Limb (tissue), 2 donors: Measurements from ENCODE around the gene SNX30.

ENCODE experiments used
- DNase-seq, 2 donors: peaks; one replicate each; pipeline ENCODE4 v3.0.0-alpha.2; 2016; ENCODE audit errors: extremely low spot score in 2 of 2

Gene SNX30

DNA sequence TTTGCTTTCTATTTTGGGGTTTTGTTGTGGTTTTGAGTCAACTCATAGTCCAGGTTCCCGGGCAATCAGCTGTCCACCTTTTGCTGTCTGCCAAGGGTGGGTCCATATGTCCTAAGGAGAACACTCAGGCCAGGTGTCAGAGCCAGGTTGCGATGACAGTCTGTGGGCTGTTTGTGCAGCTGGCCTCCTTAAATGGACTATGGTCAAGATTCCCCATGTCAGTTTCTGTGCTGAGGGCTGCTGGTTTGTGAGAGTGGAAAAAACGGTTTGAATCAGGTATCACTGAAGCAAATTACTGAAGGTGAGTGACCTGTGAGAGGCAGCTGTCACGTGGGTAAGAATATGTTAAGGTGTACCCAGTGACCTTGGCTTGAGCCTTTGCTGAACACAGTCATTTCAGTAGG lies 33.0 kb downstream of the SNX30 start:
- no peak for DNase-seq

GRCh38 chr9:112784020-112784785 lies 33.6 kb downstream of the SNX30 start:
- DNase-seq: peak in 1 of 2 donors; percentile 33

- DNase-seq: no peak
Measured at GRCh38 chr9:112785986-112786385, 35.4 kb downstream of the SNX30 start.

- no peak for DNase-seq
Measured at GRCh38 chr9:112786829-112787520, 36.4 kb downstream of the SNX30 start.

GRCh38 chr9:112787978-112788377 lies 37.4 kb downstream of the SNX30 start:
- DNase-seq: no peak

DNA sequence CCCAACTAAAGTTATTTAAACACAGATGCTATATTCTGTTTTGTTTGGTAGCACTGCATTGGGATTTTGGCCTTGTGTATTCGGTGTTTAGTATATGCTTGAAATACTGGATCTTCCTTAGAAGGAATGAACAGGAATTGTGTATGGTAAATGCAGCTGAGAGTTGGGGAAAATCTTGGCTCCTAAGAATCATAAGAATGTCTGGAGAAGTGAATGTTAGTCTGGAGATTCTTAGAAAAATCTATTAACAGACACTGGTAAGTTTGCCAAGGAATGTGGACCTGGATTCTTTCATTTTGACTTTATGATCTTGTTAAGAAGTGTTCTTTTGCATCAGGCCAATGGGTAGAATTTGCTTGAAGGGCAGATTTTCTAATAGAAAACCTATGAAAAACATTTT lies 38.9 kb downstream of the SNX30 start:
- peak in 1 of 2 donors; percentile 40 for DNase-seq

- DNase-seq: no peak
Measured at GRCh38 chr9:112789891-112790774, 39.6 kb downstream of the SNX30 start.

DNA sequence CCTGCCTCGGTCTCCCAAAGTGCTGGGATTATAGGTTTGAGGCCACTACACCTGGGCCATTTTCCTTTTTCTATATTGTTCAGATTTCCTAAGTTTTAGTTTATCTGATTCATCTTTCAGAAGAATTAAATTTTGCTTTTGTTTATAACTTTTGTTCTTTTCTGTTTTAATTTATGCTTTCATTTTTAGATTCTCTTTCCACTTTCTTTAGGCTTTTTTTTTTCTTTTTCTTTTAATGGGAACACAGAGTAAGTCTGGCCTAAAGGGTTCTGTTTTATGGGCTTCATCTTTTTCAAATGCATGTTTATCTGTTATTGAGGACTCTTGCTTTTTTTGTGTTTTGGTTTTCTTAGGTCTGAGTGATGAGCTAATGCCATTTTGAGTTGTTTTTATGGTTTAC lies 42.1 kb downstream of the SNX30 start:
- DNase-seq: no peak

DNA sequence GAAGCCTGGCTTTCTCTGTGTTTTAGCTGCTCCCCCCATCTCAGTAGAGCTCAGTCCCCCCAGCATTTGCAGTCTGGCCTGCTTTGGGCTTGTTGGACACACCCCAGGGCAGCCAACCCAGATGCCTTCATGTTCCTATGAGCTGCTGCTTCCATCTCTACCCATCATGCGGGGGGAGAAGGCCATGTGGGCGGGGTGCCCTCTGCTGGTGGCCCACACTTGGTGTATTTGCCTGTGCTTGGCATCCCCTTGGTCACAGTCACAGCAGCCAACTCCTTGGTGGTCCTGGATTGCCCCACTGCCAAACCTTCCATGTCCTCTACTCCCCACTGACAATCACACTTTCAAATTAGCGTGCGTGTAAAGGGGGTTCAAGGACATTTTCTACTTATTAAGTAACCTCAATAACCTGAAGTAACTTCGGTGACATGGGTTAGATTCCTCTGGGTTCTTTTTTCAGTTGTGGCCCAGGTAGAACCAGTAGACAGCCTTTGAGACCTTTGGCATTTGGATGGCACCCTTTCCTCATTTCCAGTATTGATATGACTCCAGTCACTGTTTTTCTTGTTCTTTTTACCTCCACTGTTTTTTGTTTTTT lies 42.8 kb downstream of the SNX30 start:
- peak in 1 of 2 donors; percentile 47 for DNase-seq

DNA sequence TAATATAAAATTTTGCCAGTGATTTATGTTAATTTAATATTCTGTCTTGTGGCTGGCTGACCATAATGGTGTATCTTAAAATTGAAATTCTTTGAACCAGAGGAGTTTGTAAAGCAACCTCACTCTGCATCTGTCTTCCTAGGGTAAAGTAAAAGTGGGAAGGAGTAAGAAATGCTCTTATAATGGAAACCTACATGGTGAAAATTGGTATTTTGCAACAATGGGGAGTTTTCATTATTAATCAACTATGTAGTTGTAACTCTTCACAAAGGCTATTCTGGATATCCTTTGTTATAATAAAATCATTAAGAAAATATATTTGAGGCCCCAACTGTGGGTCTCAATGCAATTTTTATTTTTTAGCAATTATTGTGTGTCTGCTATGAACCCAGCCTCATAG lies 44.2 kb downstream of the SNX30 start:
- no peak for DNase-seq

- DNase-seq: no peak
Measured at GRCh38 chr9:112795921-112796320, 45.4 kb downstream of the SNX30 start.

DNA sequence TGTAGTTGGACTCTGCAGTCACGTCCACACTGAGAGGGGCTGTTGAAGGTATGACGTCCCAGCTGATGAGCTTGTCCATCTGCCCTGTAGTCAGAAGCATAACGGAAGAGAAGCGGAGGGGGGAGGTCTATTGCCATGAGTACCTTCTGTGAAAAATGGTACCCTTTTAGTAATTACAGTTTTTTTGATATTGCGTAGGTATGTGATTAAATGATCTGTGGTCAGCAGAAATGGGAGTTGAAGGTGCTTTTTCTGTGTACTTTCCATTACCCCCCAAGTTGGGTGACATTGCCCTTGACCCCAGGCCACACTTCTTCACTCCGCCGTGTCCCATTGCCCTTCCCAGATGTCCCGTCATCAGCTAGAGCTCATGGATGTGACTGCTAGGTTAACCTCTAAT lies 45.9 kb downstream of the SNX30 start:
- DNase-seq: no peak

- DNase-seq: no peak
Measured at GRCh38 chr9:112809351-112809848, 58.8 kb downstream of the SNX30 start.

GRCh38 chr9:112809906-112810305 lies 59.3 kb downstream of the SNX30 start:
- DNase-seq: no peak

DNA sequence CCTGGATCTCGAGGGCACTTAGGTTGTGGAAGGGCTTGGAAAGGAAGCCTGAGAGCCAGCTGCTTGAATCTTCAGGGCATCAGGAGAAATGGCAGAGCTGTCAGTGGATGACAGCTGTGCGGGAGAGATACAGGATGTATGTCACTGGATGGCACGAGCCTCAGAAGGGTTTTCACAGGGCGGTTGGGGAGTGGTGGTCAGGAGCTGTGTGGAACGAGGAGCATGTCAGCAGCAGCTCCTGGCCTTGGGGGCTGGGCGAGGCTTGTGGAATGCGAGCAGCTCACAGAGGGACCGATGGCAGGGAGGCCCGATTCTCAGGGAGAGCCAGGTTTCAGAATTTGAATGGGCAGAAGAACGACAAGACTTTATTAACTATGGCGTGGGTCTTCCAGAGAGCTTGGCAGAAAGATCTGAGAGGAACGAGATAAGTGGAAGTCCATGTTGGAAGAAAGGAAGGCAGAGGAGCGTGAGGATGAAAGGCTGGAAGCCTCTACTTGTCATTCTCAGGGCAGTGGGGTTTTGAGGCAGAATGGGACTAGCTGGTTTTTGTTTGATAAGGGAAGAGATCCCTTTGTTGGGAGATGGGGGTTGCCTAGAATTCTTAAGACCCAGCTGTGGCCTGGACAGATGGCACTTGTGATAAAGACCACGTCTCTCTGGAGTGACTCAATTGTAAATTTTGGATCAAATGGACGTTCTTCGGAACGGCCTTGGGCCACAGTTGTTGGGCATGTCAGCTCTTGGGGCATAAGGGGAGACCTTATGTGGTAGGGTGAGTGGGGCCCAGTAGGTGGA lies 60.3 kb downstream of the SNX30 start:
- DNase-seq: no peak

- no peak for DNase-seq
Measured at GRCh38 chr9:112811518-112811917, 61.0 kb downstream of the SNX30 start.

DNA sequence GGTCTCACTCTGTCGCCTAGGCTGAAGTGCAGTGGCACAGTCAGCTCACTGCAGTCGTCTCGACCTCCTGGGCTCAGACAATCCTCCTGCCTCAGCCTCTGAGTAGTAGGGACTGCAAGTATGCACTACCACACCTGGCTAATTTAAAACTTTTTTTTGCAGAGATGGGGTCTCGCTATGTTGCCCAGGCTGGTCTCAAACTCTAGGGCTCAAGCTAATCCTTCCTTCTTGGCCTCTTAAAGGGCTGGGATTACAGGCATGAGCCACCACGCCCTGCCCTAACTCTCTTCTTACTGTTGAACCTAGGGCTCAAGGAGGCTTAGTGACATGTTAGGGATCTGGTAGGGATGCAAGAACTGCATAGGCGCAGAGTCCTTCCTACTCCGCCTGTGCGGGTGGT lies 65.3 kb downstream of the SNX30 start:
- DNase-seq: no peak

- DNase-seq: no peak
Measured at GRCh38 chr9:112817860-112818203, 67.3 kb downstream of the SNX30 start.

DNA sequence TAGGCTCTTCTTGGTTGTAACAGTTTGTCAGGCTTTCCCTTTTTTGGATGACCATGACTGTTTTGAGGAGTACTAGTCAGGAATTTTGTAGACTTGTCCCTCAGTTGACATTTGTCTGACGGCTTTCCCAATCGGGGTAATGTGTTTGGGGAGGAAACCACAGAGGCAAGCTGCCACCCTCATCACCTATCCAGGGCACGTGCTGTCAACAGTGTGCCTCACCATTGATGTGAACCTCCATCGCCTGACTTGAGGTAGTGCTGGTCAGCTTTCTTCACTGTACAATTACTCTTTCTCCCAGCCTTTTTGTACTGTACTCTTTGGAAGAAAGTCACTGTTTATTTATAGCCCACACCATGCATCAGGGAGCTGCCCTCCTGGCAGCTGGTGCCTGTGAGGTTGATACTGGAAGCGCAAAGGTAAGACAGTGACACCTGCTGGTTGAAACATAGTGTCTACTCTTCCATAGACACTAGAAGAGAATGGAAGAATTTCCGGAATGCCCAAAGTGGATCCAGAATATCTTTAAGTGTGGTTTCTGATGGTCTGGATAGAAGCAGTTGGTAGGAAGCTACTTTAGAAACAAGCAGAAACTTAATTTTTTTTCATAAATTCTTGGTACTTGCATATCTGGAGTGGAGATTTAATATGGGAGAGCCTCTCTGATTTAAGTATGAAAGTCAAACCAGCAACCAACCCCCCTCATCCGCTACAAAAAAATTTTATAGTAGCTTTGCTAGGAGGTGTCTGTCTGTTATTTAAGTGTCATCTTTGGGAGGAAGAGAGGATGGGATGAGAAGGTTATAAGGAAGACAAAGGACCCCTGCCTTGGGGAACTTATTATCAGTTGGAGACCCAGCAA lies 69.3 kb downstream of the SNX30 start:
- peak; percentile 37 to 69 for DNase-seq

- DNase-seq: no peak
Measured at GRCh38 chr9:112820881-112821280, 70.3 kb downstream of the SNX30 start.
